A549 (cell line): Measurements from ENCODE around the gene SEZ6L2.

Experiments used
- CHD2 ChIP-seq: fragments of 150-350 bp; IDR thresholded peaks from 2 replicates; pipeline ENCODE4 v1.6.1; 2014; ENCODE audit warnings: low read length; ENCODE audit not compliant: partially characterized antibody
- EP300 ChIP-seq, 2 experiments: fragments of >200 bp; sonication (Bioruptor Twin); formaldehyde crosslinking; IDR thresholded peaks; 2 replicates in 1 of 2; 3 replicates in 1 of 2; pipeline ENCODE4 v1.6.1; 2016 to 2017
- MAFK ChIP-seq: fragments of 450-650 bp; IDR thresholded peaks from 2 replicates; pipeline ENCODE4 v1.6.1; 2014; ENCODE audit not compliant: partially characterized antibody
- NFE2L2 ChIP-seq: fragments of 150-350 bp; conservative IDR thresholded peaks from 2 replicates; pipeline ENCODE4 v1.6.1; 2014; ENCODE audit warnings: low read length
- NR3C1 ChIP-seq: fragments of >200 bp; sonication (Bioruptor Twin); formaldehyde crosslinking; IDR thresholded peaks from 3 replicates; pipeline ENCODE4 v1.6.1; 2017
- PBX3 ChIP-seq: IDR thresholded peaks from 2 replicates; pipeline ENCODE4 v1.6.1; 2012
- POLR2A ChIP-seq: IDR thresholded peaks from 2 replicates; pipeline ENCODE4 v1.6.1; 2012; ENCODE audit warnings: mild to moderate bottlenecking, low read length
- USF2 ChIP-seq: fragments of 450-650 bp; IDR thresholded peaks from 2 replicates; pipeline ENCODE4 v1.6.1; 2014; ENCODE audit warnings: antibody characterized with exemption
- TF ChIP-seq, protein P1 (sequence below): fragments of >200 bp; sonication (Bioruptor Twin); formaldehyde crosslinking; IDR thresholded peaks from 3 replicates; pipeline ENCODE4 v1.5.1; 2016
- TF ChIP-seq, protein P2 (sequence below): fragments of 200-600 bp; sonication (generic); IDR thresholded peaks from 2 replicates; pipeline ENCODE4 v1.6.1; 2016; ENCODE audit warnings: antibody characterized with exemption, mild to moderate bottlenecking, moderate library complexity

DNA sequence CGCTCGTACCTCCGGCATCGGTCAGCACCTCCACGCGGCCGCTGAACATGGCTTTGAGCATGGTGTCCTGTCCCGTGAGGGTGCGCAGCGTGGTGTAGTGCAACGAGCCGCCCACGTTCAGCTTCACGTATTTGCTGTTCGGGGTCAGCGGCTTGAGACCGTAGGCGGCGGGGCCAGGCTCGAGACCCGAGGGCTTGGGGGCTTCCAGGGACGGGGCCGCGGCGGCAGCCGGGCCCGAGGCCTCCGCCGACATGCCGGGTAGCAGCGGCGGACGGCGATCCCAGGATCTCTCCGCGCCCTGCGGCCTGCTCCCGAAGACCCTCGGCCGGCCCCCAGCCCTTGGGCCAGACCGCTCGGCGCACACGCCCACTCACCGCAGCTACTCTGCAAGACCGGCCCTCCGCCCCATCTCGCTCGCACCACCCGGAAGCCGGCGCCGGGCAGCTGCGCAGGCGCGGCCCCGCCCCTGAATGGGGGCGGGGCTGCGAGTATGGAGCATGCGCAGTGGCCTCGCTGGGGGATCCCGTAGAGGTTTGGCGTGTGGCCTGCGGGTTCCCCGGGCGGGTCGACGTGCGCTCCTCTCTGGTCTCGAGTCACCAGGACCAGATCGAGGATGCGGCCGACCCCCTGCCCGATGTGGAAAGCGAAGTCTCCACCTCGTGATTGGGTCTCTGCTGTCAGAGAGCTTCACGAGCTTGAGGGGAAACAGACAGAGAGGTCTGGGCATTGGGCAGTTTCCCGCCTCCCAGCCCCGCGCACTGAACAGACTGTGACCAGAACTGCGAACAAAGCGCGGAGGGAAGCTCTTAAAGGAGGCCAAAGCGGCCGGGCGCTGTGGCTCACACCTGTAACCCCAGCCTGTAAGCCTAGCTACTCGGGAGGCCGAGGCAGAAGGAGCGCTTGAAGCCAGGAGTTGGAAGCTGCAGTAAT lies 26.7 kb upstream of the SEZ6L2 start, which contains the start of gene KCTD13:
- TF ChIP-seq NR3C1 (no peak), EP300 (IDR thresholded peaks at IDR 0.05) (no peak), NFE2L2 (no peak), POLR2A (peak; percentile 96), USF2 (no peak), PBX3 (no peak; the same call in 1 of the 2 replicates), MAFK (no peak), CHD2 (no peak)
- TF ChIP-seq, protein P1, sequence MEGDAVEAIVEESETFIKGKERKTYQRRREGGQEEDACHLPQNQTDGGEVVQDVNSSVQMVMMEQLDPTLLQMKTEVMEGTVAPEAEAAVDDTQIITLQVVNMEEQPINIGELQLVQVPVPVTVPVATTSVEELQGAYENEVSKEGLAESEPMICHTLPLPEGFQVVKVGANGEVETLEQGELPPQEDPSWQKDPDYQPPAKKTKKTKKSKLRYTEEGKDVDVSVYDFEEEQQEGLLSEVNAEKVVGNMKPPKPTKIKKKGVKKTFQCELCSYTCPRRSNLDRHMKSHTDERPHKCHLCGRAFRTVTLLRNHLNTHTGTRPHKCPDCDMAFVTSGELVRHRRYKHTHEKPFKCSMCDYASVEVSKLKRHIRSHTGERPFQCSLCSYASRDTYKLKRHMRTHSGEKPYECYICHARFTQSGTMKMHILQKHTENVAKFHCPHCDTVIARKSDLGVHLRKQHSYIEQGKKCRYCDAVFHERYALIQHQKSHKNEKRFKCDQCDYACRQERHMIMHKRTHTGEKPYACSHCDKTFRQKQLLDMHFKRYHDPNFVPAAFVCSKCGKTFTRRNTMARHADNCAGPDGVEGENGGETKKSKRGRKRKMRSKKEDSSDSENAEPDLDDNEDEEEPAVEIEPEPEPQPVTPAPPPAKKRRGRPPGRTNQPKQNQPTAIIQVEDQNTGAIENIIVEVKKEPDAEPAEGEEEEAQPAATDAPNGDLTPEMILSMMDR: no peak
- TF ChIP-seq, protein P2, sequence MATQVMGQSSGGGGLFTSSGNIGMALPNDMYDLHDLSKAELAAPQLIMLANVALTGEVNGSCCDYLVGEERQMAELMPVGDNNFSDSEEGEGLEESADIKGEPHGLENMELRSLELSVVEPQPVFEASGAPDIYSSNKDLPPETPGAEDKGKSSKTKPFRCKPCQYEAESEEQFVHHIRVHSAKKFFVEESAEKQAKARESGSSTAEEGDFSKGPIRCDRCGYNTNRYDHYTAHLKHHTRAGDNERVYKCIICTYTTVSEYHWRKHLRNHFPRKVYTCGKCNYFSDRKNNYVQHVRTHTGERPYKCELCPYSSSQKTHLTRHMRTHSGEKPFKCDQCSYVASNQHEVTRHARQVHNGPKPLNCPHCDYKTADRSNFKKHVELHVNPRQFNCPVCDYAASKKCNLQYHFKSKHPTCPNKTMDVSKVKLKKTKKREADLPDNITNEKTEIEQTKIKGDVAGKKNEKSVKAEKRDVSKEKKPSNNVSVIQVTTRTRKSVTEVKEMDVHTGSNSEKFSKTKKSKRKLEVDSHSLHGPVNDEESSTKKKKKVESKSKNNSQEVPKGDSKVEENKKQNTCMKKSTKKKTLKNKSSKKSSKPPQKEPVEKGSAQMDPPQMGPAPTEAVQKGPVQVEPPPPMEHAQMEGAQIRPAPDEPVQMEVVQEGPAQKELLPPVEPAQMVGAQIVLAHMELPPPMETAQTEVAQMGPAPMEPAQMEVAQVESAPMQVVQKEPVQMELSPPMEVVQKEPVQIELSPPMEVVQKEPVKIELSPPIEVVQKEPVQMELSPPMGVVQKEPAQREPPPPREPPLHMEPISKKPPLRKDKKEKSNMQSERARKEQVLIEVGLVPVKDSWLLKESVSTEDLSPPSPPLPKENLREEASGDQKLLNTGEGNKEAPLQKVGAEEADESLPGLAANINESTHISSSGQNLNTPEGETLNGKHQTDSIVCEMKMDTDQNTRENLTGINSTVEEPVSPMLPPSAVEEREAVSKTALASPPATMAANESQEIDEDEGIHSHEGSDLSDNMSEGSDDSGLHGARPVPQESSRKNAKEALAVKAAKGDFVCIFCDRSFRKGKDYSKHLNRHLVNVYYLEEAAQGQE: no peak
